ENCODE results near the gene PLIN1.

Gene PLIN1

GRCh38 chr15:89654301-89654761 is 24.8 kb downstream of the PLIN1 start:
- TF ChIP-seq, protein P1, sequence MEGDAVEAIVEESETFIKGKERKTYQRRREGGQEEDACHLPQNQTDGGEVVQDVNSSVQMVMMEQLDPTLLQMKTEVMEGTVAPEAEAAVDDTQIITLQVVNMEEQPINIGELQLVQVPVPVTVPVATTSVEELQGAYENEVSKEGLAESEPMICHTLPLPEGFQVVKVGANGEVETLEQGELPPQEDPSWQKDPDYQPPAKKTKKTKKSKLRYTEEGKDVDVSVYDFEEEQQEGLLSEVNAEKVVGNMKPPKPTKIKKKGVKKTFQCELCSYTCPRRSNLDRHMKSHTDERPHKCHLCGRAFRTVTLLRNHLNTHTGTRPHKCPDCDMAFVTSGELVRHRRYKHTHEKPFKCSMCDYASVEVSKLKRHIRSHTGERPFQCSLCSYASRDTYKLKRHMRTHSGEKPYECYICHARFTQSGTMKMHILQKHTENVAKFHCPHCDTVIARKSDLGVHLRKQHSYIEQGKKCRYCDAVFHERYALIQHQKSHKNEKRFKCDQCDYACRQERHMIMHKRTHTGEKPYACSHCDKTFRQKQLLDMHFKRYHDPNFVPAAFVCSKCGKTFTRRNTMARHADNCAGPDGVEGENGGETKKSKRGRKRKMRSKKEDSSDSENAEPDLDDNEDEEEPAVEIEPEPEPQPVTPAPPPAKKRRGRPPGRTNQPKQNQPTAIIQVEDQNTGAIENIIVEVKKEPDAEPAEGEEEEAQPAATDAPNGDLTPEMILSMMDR (IDR thresholded peaks at IDR 0.05; ENCODE audit: insufficient read depth, low read depth, low read length, missing control alignments), result no peak
- no peak for DNase-seq (ENCODE audit: low read depth)
- no peak overlapping the region for H3K4me3 ChIP-seq (ENCODE audit: low read depth, low read length)

DNA sequence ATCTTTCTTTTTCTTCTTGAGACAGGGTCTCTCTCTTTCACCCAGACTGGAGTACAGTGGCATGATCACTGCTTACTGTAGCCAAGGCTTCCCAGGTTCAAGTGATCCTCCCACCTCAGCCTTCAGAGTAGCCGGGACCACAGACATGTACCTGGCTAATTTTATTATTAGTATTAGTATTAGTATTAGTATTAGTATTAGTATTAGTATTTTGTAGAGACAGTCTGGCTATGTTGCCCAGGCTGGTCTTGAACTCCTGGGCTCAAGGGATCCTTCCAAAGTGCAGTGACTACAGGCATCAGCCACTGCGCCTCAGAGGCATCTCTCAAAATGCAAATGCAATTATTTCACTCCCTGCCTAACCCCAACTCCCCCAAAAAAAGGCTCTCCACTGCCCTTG is 25.6 kb downstream of the PLIN1 start:
- TF ChIP-seq, protein P1 (IDR thresholded peaks at IDR 0.05; ENCODE audit: insufficient read depth, low read depth, low read length, missing control alignments), result no peak
- DNase-seq (ENCODE audit: low read depth), result no peak
- H3K4me3 ChIP-seq (ENCODE audit: low read depth, low read length), result no peak overlapping the region

- no peak for DNase-seq (ENCODE audit: low read depth)
- TF ChIP-seq, protein P1 (IDR thresholded peaks at IDR 0.05; ENCODE audit: insufficient read depth, low read depth, low read length, missing control alignments), result no peak
- H3K4me3 ChIP-seq (ENCODE audit: low read depth, low read length), result no peak overlapping the region
Measured at GRCh38 chr15:89652666-89653065, 26.5 kb downstream of the PLIN1 start.

DNA sequence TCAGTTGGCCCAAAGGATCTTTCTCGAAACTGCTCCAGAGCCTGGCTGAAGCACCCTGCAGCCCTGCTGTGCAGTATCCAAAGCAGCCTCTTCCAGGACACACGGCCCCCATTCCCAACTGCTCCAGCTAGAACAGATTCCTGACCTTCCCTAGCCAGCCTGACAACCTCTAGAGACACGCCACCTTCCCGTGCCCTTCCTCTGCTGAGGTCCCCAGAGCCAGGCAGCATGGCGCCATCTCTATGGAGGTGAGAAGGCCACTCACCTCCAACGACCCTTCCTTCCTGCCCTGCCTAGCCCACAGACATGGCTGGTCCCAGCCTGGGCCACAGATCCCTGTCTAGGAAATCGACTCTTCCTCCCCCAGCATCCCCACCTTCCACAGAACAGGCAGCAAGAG is 27.0 kb downstream of the PLIN1 start:
- H3K4me3 ChIP-seq (ENCODE audit: low read depth, low read length), result no peak overlapping the region
- DNase-seq (ENCODE audit: low read depth), result no peak
- TF ChIP-seq, protein P1 (IDR thresholded peaks at IDR 0.05; ENCODE audit: insufficient read depth, low read depth, low read length, missing control alignments), result no peak

- no peak for DNase-seq (ENCODE audit: low read depth)
- H3K4me3 ChIP-seq (ENCODE audit: low read depth, low read length), result no peak overlapping the region
- TF ChIP-seq, protein P1 (IDR thresholded peaks at IDR 0.05; ENCODE audit: insufficient read depth, low read depth, low read length, missing control alignments), result no peak
Measured at GRCh38 chr15:89649716-89650115, 29.5 kb downstream of the PLIN1 start.

DNA sequence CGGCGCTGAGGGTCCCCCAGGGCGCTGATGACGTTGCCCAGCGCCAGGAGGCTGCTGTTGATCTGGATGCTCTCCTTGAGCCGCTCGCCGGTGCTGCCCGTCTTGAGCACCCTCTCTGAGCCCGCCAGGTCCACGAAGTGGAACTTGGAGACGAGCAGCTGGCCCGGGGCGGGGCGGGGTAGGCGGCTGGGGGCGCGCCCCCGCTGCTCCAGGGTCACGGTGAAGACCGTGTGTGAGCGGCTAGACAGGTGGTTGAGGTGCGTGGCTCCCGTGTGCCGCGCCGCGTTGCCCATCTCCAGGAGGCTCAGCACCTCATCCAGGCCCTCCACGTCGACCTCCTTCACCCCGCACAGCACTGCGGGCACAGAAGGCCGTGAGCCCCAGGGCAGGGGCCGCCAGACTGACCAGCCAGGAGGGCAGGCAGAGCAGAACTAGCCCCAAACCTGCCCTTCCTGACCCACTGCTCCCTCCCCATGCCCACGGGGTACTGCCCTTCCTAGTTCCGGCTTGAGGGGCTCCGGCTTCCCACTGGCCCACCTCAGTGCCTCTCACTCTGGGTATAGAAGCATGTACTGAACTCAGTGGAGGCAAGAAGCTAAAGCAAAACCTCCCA is 30.0 kb downstream of the PLIN1 start:
- DNase-seq (ENCODE audit: low read depth), result no peak
- TF ChIP-seq, protein P1 (IDR thresholded peaks at IDR 0.05; ENCODE audit: insufficient read depth, low read depth, low read length, missing control alignments), result no peak

More for the DNA sequence above, 30.0 kb downstream of the PLIN1 start:
- H3K4me3 ChIP-seq (ENCODE audit: low read depth, low read length), result no peak overlapping the region
